Keratinocyte (primary cell): ENCODE results near the gene DBR1.

Experiments
- EZH2 ChIP-seq: IDR thresholded peaks from one replicate; pipeline ENCODE4 v1.6.1; 2012; ENCODE audit warnings: inconsistent platforms, mild to moderate bottlenecking, low read length, moderate library complexity
- TF ChIP-seq, protein P1 (sequence below), 3 experiments: IDR thresholded peaks in 1 of 3; conservative IDR thresholded peaks in 1 of 3; optimal IDR thresholded peaks in 1 of 3; 2 replicates in 2 of 3; 3 replicates in 1 of 3; pipeline versions ENCODE3 to v1.5.1; 2011; ENCODE audit warnings: low read length in 3 of 3, mild to moderate bottlenecking in 3 of 3, moderate library complexity in 2 of 3, control low read depth in 1 of 3, inconsistent platforms in 1 of 3; ENCODE audit not compliant: insufficient read depth in 2 of 3; ENCODE audit errors: extremely low read depth in 1 of 3

GRCh38 chr3:138213398-138214085 lies 38.8 kb upstream of the DBR1 start:
- TF ChIP-seq, protein P1, sequence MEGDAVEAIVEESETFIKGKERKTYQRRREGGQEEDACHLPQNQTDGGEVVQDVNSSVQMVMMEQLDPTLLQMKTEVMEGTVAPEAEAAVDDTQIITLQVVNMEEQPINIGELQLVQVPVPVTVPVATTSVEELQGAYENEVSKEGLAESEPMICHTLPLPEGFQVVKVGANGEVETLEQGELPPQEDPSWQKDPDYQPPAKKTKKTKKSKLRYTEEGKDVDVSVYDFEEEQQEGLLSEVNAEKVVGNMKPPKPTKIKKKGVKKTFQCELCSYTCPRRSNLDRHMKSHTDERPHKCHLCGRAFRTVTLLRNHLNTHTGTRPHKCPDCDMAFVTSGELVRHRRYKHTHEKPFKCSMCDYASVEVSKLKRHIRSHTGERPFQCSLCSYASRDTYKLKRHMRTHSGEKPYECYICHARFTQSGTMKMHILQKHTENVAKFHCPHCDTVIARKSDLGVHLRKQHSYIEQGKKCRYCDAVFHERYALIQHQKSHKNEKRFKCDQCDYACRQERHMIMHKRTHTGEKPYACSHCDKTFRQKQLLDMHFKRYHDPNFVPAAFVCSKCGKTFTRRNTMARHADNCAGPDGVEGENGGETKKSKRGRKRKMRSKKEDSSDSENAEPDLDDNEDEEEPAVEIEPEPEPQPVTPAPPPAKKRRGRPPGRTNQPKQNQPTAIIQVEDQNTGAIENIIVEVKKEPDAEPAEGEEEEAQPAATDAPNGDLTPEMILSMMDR (optimal IDR thresholded peaks at IDR 0.05 in 1 of 3, IDR thresholded peaks at IDR 0.05 in 1 of 3, conservative IDR thresholded peaks at IDR 0.05 in 1 of 3; ENCODE audit: extremely low read depth in 1 of 3, insufficient read depth in 2 of 3, low read length in 3 of 3): no peak
- no peak for TF ChIP-seq EZH2
